Esophagus squamous epithelium (tissue), 5 donors: ENCODE measurements around the gene GALK2. TPM values are rescaled to one million over a fixed set of nuclear protein-coding genes. Genes with fewer than 3 reads are reported as not detected.

ENCODE experiments used
- DNase-seq: peaks from one replicate; lab custom pipeline; 2025; lab: John Stamatoyannopoulos, UW
- H3K27ac ChIP-seq, 4 donors: fragments of 200-600 bp; sonication (generic); one replicate each; pipeline ENCODE4 v1.5.1; 2016 to 2019; ENCODE audit warnings: mild to moderate bottlenecking in 1 of 4
- H3K27me3 ChIP-seq, 4 donors: fragments of 200-600 bp; sonication (generic); 1 replicate in 3 of 4; 2 replicates in 1 of 4; pipeline versions ENCODE4 v1.5.1 to v1.6.0; 2017 to 2021; ENCODE audit warnings: antibody characterized with exemption in 1 of 4
- H3K36me3 ChIP-seq, 3 donors: fragments of 200-600 bp; sonication (generic); one replicate each; pipeline ENCODE4 v1.5.1; 2016 to 2019
- H3K4me1 ChIP-seq, 3 donors: fragments of 200-600 bp; sonication (generic); one replicate each; pipeline ENCODE4 v1.5.1; 2017 to 2019
- H3K4me3 ChIP-seq, 4 donors: fragments of 200-600 bp; sonication (generic); 1 replicate in 3 of 4; 2 replicates in 1 of 4; pipeline ENCODE4 v1.5.1; 2016 to 2019; ENCODE audit warnings: mild to moderate bottlenecking in 2 of 4, moderate library complexity in 1 of 4
- H3K9me3 ChIP-seq, 3 donors: fragments of 200-600 bp; sonication (generic); one replicate each; pipeline ENCODE4 v1.5.1; 2016 to 2019
- POLR2A ChIP-seq, 4 donors: fragments of 450-650 bp; IDR thresholded peaks; one replicate each; pipeline ENCODE4 v1.6.1; 2017; ENCODE audit warnings: antibody characterized with exemption in 4 of 4, mild to moderate bottlenecking in 4 of 4, moderate library complexity in 3 of 4
- WGBS, 2 donors: methylation state at CpG; one replicate each; pipeline ENCODE4 v1.1.5; 2018; 5-methylcytosine and 5-hydroxymethylcytosine counted together
- intact Hi-C: fragments of 100-400 bp; cut with DNase I; formaldehyde crosslinking; loops from one replicate; pipeline ENCODE4 v1.15.0; 2022
- total RNA-seq, 4 donors: library from RNA; depleted of rRNA; stranded (reverse); fragments of >200 nt; gene quantifications; one replicate each; pipeline ENCODE4 v1.1.0, GENCODE V29; 2016
- TF ChIP-seq, protein P1 (sequence below), 6 experiments: fragments of 450-650 bp in 4 of 6; fragments of 200-600 bp in 2 of 6; sonication (generic) in 2 of 6; IDR thresholded peaks; one replicate each; pipeline ENCODE4 v1.5.1; 2016 to 2019; ENCODE audit warnings: antibody characterized with exemption in 6 of 6, mild to moderate bottlenecking in 4 of 6, moderate library complexity in 4 of 6
- donor health status: DM: yes; HTN: yes; CAD: no.

The GALK2 gene
- total RNA-seq, 4 donors from 2014 or later: 7.2 to 30.5 (median 21.4) TPM

DNA sequence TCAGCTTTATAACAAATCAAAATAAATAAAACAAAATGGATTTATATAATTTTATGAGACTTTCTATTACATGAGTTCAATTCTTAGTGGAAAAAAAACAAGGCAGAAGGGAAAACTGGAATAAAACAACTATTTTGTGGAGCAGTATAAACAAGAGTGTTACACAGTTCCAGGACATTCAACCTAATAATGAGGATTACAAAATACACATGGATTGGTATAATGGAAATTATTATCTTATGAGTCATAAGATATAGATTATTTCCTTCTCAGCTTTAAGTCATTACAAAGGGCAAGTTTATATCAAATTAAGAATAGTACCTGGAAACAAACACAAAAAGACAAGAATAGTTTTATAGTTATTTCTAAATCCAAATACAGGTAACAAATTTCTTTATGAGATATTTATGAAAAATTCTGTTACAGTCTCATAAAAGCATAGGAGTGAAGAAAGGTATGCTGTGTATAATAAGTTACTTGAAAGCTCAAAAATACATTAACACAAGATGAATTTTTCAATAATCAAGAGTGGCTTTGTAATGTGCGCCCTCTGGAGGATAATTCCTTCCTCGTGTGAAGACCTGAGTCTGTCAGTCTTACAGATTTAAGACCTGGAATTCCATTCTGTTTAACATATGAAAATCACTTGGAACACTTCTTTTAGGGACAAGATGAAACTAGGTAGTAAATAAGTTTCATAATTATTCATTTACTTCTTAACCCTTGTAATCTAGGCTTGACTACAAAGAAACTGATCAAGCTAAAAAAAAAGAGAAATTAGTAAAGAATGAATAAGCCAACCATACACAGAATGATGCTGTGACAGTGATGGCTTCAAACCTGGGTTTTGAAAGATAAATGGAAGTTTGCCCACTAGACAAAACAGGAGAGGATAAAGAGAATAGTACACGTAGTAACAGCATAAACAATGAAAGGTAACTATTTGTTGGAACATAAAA is 24.1 kb upstream of the GALK2 start:
- H3K4me1 ChIP-seq: peaks cover 3 to 48% (median 3%) of the 10 kb centered on the region in 3 donors
- no peak for DNase-seq
- H3K4me3 ChIP-seq: no peak overlapping the region
- H3K36me3 ChIP-seq: peaks cover 0 to 41% (median 14%) of the 10 kb centered on the region in 3 donors
- no peaks in the 10 kb centered on the region for H3K27me3 ChIP-seq
- 18 to 19% methylated on average over 3 of the region's 3 CpGs for WGBS, 2 donors
- no peak overlapping the region for H3K27ac ChIP-seq
- no peak for TF ChIP-seq POLR2A (IDR thresholded peaks at IDR 0.05)
- TF ChIP-seq, protein P1, sequence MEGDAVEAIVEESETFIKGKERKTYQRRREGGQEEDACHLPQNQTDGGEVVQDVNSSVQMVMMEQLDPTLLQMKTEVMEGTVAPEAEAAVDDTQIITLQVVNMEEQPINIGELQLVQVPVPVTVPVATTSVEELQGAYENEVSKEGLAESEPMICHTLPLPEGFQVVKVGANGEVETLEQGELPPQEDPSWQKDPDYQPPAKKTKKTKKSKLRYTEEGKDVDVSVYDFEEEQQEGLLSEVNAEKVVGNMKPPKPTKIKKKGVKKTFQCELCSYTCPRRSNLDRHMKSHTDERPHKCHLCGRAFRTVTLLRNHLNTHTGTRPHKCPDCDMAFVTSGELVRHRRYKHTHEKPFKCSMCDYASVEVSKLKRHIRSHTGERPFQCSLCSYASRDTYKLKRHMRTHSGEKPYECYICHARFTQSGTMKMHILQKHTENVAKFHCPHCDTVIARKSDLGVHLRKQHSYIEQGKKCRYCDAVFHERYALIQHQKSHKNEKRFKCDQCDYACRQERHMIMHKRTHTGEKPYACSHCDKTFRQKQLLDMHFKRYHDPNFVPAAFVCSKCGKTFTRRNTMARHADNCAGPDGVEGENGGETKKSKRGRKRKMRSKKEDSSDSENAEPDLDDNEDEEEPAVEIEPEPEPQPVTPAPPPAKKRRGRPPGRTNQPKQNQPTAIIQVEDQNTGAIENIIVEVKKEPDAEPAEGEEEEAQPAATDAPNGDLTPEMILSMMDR (IDR thresholded peaks at IDR 0.05): peak in 5 of 6 experiments; percentile 32 to 72 (median 34)
- intact Hi-C loops: loop anchor here (10.0 kb wide), 1 partner anchor 281 kb away; no protein-coding TSS in a partner anchor
- no peaks in the 10 kb centered on the region for H3K9me3 ChIP-seq

DNA sequence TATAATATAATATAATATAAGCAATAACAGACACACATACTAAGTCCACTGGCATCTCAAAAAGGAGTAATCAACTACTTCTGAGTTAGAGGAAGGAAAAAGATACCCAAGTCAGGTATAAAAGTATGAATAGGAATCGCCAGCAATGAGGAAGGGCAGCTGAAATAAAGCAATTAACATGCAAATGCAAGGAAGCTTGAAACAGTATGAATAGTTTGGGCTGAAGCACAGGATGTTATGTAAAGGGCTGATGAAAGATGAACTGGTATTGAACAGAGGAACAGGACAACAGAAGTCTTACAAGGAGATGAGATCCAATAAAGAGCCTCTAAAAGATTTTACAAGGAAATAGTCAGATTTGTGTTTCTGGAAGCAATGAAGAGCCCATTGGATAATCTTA is 21.7 kb upstream of the GALK2 start:
- intact Hi-C loops: loop anchor here (10.0 kb wide), 1 partner anchor 283 kb away; no protein-coding TSS in a partner anchor
- Histone ChIP-seq H3K4me3 (no peak overlapping the region), H3K9me3 (no peaks in the 10 kb centered on the region), H3K36me3 (peaks cover 0 to 20% (median 5%) of the 10 kb centered on the region in 3 donors), H3K27ac (no peak overlapping the region), H3K27me3 (no peaks in the 10 kb centered on the region), H3K4me1 (peaks cover 3 to 65% (median 7%) of the 10 kb centered on the region in 3 donors)
- WGBS, 2 donors: 39 to 47% methylated on average over 1 of the region's 1 CpG
- no peak for DNase-seq
- TF ChIP-seq POLR2A (IDR thresholded peaks at IDR 0.05): no peak
- TF ChIP-seq, protein P1 (IDR thresholded peaks at IDR 0.05): no peak

DNA sequence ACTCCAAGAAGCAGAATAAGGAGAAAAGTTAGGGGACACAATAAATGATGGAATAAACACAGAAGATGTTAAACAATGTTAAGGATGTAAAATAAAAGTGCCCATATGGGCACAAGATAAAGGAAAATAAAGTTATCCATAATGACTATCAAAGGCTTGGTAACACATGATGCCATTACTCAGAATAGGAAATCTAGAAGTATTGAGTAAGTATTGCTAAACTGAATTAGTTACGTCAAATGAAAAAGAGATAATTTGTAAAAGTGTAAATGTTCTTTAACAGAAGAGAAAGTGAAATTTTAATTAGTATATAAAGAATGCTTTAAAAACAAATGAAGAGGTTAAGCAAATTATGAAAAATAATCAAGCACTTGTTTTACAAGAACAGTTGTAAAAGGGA is 21.3 kb upstream of the GALK2 start:
- WGBS, 2 donors: 71 to 74% methylated on average over 1 of the region's 1 CpG
- intact Hi-C loops: loop anchor here (10.0 kb wide), 1 partner anchor 284 kb away; no protein-coding TSS in a partner anchor
- H3K27ac ChIP-seq: no peak overlapping the region
- DNase-seq: no peak
- H3K9me3 ChIP-seq: no peaks in the 10 kb centered on the region
- H3K4me1 ChIP-seq: peaks cover 7 to 69% (median 12%) of the 10 kb centered on the region in 3 donors
- no peak overlapping the region for H3K4me3 ChIP-seq
- no peaks in the 10 kb centered on the region for H3K27me3 ChIP-seq
- TF ChIP-seq POLR2A (IDR thresholded peaks at IDR 0.05): no peak
- TF ChIP-seq, protein P1 (IDR thresholded peaks at IDR 0.05): no peak
- H3K36me3 ChIP-seq: peaks cover 0 to 16% (median under 1%) of the 10 kb centered on the region in 3 donors

DNA sequence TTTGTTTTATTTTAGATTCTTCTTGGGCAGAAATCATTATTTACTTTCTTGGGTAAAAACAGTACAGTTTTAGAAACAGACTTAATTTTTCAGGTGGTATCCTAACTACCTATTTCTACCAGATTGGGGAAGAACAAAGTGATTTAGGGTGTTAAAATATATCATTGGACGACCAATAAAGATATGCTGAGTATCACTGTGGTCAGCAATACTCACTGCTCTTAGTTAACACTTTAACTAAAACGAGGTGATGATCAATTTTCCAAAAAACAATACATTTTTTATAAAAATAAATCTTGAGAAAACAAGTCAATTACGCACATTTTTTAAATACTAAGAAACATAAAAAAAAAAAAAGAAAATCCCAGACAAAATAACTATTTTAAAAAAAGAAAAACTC is 18.2 kb upstream of the GALK2 start:
- no peak for TF ChIP-seq POLR2A (IDR thresholded peaks at IDR 0.05)
- TF ChIP-seq, protein P1 (IDR thresholded peaks at IDR 0.05): no peak
- 72% methylated on average over 3 of the region's 3 CpGs for WGBS, 2 donors
- intact Hi-C loops: no loop called here

More for the DNA sequence above, 18.2 kb upstream of the GALK2 start:
- Histone ChIP-seq H3K27me3 (no peaks in the 10 kb centered on the region), H3K4me3 (no peak overlapping the region), H3K9me3 (no peaks in the 10 kb centered on the region), H3K27ac (no peak overlapping the region), H3K36me3 (peaks cover 0 to 4% (median 0%) of the 10 kb centered on the region in 3 donors), H3K4me1 (peaks cover 10 to 71% (median 17%) of the 10 kb centered on the region in 3 donors)
- DNase-seq: no peak
